ENCODE data around the gene TTC6. TPM values are rescaled to one million over a fixed set of nuclear protein-coding genes. Genes with fewer than 3 reads are reported as not detected.
A peak's percentile ranks its signal among the peaks of the same experiment; 100 is the strongest.

TTC6 gene, protein sequence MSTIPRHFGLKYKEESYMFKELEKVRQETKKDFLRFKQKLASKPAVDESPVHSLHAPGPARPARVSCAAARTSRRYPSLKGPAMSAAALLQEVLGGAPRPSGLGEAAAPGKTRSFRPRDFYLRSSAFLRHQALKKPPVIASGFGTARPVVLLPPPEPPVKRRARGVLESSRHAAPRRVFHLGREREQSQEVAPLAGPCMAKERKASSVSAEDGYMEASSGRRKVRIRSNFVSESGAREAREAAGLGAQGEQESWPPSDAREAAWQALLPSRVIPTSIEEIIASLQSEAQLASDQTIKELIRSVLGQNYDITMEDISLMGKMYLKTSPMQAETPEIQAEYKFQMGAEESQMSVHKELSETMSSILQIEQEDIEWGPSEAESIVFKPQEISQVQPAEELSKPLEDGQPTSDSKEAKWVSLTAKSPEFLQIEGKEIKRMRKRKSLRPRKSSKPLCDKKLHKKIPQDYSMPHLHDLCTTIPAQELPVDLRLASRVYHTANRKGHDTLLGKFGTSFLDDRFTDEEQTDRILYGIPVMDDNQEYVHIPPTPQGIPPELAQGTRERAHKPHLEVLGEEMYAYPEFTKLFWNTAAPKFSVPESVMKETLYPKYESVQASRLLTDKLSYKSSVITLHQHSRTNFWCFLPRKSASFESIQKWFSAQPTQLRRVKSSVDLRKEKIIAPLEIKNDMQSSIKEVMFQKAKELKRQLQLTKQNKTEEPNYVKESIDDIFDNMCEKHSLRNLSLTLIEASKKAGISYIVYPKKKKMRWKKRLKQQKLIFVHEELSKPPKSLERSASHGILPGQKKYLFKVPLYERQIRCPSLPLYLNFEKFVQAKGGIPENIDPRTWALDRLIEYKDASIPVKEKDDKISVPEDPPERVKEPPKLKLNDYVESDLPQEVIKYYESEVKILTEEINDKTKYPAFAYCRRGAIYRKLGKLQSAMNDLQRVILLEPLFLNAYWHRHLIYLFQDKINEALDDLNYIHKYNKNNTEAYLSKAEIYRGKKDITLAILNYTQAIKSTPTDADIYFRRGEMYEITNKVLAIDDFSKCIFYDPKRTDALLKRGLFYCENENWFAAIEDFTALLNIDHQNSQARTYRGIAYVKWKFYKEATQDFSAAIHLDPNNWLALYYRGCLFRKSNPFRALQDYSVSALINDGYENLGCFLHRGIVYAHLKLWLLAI (N-terminal part only)
- 0.11 and 0.35 TPM in 2 replicates for total RNA-seq (2021)
- percentile 22 among the genes with signal in this experiment for Bru-seq, nascent RNA
- percentile 31 among the genes with signal in this experiment for BruChase-seq, experiment 1, labeled RNA remaining after a 2-hour chase
- percentile 19 among the genes with signal in this experiment for BruChase-seq, experiment 2, labeled RNA remaining after a 6-hour chase
- long read RNA-seq, result 0 reads

DNA sequence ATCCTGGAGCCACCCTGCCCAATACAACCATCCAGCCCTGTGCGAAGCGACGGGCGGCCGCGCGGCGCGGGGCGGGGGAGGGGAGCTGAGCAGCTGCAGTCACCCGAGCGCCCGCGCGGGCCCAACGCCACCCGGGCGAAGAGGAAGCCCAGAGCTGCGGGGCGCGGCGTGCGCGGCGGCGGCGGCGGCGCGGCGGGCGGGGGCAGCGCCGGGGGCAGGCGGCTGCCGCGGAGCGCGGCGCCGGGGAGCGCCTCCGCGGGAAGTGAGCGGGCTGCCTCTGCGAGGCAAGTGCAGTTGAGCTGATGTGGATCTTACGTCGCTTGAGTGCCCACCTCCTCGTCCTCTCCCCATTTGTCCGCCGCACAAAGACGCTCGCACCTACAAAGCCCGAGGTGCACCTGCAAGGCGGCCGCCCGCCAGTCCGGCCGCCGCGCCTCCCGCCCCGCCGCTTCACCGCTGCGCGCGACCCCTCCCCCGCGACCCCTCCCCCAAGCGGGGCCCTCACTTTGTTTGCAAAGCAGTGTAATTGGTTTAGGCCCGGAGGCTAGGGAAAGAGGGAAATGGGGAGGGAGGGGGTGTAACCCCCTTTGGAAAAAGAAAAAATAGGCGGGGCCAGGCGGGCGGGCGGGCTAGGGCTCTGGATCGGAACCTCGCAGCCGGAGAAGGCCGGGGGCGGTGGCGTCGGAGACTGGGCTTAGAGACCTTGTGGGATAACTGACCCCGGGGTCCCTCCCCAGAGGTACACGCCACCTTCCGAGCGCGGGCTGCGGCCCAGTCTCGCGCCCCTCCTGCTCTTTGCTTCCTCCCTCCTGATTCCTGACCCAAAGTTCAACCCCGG lies at the start of gene TTC6, which contains the start of gene FOXA1:
TTC6 (plus strand) TSS at position 659 of the 838 bp plus-strand sequence. CDS start 26,436 bp downstream, outside the sequence.
FOXA1 (minus strand) TSS at position 279 of the 838 bp plus-strand sequence; CDS start at position 2, 277 bp downstream.
- H3K36me3 ChIP-seq (ENCODE audit: insufficient read depth, low read length, poor library complexity, severe bottlenecking), result no peaks in the 10 kb centered on the region
- ChIA-PET CTCF (no interaction called here), POLR2A (ENCODE audit: low non-redundant PET) (no interaction called here)
- H3K9me3 ChIP-seq (ENCODE audit: low read depth, low read length, poor library complexity, severe bottlenecking), result no peaks in the 10 kb centered on the region
- intact Hi-C loops (cut with micrococcal nuclease; ENCODE audit: unreplicated experiment), result loop anchor here (1.0 to 5.0 kb wide), 2 partner anchors 277 to 349 kb away; no protein-coding TSS in a partner anchor
- no peak for TF ChIP-seq EZH2 (IDR thresholded peaks at IDR 0.05; ENCODE audit: borderline replicate concordance, low read depth, low read length, poor library complexity, severe bottlenecking)
- TF ChIP-seq, protein P1, sequence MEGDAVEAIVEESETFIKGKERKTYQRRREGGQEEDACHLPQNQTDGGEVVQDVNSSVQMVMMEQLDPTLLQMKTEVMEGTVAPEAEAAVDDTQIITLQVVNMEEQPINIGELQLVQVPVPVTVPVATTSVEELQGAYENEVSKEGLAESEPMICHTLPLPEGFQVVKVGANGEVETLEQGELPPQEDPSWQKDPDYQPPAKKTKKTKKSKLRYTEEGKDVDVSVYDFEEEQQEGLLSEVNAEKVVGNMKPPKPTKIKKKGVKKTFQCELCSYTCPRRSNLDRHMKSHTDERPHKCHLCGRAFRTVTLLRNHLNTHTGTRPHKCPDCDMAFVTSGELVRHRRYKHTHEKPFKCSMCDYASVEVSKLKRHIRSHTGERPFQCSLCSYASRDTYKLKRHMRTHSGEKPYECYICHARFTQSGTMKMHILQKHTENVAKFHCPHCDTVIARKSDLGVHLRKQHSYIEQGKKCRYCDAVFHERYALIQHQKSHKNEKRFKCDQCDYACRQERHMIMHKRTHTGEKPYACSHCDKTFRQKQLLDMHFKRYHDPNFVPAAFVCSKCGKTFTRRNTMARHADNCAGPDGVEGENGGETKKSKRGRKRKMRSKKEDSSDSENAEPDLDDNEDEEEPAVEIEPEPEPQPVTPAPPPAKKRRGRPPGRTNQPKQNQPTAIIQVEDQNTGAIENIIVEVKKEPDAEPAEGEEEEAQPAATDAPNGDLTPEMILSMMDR (conservative IDR thresholded peaks at IDR 0.05; ENCODE audit: low read depth, low read length), result no peak
- no TSS peak for BruUV-seq (replicated peaks)
- peak within 1 kb of the TSS; percentile 68 for H3K4me3 ChIP-seq (ENCODE audit: low read depth, low read length, poor library complexity, severe bottlenecking)
- H3K27ac ChIP-seq (ENCODE audit: low read depth, low read length, poor library complexity, severe bottlenecking), result peak within 1 kb of the TSS; percentile 65
- peaks cover 19% of the 10 kb centered on the region for H3K4me1 ChIP-seq (ENCODE audit: insufficient read depth, low read length, poor library complexity, severe bottlenecking)
- peaks cover 72% of the 10 kb centered on the region for H3K27me3 ChIP-seq (replicated peaks; ENCODE audit: insufficient read depth, low read depth, low read length, poor library complexity)
- peak; percentile 66 for DNase-seq (ENCODE audit: low spot score)

DNA sequence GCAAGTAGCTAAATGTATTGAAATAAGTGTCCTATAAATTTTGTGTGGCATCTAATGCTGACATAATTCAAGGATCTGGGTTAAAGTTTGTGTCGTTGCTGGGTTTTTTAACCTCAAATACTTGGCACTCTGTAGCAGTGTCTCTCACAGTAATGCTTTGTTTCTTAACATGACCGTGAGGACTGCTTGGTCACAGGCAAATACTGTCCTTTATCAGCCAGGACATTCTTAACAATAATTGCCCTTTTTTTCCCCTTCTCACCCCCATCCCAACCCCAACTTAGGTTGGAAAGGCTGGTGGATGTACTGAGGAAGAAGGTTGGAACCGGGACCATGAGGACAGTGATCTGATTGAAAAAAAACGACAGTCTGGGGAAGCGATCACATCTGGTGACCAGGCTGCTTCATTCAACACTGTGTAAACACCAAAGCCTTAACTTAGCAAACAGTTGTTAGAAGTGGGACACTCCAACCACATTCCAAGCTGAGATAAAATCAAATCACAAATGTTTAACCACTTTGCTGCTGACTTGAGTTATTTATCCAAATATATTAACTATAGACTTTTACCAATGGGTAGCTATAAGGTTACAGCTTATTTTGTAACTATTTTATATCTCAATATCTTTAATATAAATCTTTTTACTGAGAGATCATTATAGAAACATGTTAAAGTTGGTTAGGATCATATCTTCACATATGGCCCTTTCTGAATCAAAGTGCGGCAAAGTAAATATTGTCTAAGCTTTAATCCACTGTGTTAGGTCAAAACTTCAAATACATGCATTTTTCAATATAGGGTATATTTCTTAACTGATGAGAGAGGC lies 48.6 kb upstream of the TTC6 start:
- intact Hi-C loops (cut with micrococcal nuclease; ENCODE audit: unreplicated experiment), result no loop called here
- ChIA-PET POLR2A (ENCODE audit: low non-redundant PET) (no interaction called here), CTCF (no interaction called here)
- Histone ChIP-seq H3K36me3 (ENCODE audit: insufficient read depth, low read length, poor library complexity, severe bottlenecking) (no peaks in the 10 kb centered on the region), H3K27ac (ENCODE audit: low read depth, low read length, poor library complexity, severe bottlenecking) (no peak overlapping the region), H3K9me3 (ENCODE audit: low read depth, low read length, poor library complexity, severe bottlenecking) (no peaks in the 10 kb centered on the region), H3K4me3 (ENCODE audit: low read depth, low read length, poor library complexity, severe bottlenecking) (no peak overlapping the region), H3K27me3 (replicated peaks; ENCODE audit: insufficient read depth, low read depth, low read length, poor library complexity) (no peaks in the 10 kb centered on the region), H3K4me1 (ENCODE audit: insufficient read depth, low read length, poor library complexity, severe bottlenecking) (no peaks in the 10 kb centered on the region)
- DNase-seq (ENCODE audit: low spot score), result no peak
- BruUV-seq (replicated peaks), result no TSS peak
- TF ChIP-seq EZH2 (IDR thresholded peaks at IDR 0.05; ENCODE audit: borderline replicate concordance, low read depth, low read length, poor library complexity, severe bottlenecking), result no peak

DNA sequence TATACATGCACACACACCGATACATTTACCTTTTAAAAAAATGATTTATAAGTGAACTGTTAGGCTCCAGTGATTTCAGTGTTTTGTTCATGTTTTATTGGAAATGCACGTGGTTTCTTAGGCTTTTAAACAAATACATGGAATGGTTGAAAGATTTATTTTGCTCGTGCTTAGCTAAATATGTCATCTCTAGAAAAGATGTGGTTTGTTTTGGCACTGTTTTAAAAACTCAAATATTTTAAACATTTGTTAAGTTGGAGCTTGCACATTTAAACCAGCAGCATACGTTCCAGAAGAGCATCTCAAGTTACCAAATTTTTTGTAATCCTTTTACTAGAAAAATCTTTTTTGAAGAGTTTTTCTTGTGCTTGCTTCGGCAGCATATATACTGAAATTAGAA lies 44.9 kb upstream of the TTC6 start:
- Histone ChIP-seq H3K36me3 (ENCODE audit: insufficient read depth, low read length, poor library complexity, severe bottlenecking) (no peaks in the 10 kb centered on the region), H3K27me3 (replicated peaks; ENCODE audit: insufficient read depth, low read depth, low read length, poor library complexity) (no peaks in the 10 kb centered on the region), H3K4me3 (ENCODE audit: low read depth, low read length, poor library complexity, severe bottlenecking) (no peak overlapping the region), H3K4me1 (ENCODE audit: insufficient read depth, low read length, poor library complexity, severe bottlenecking) (no peaks in the 10 kb centered on the region), H3K27ac (ENCODE audit: low read depth, low read length, poor library complexity, severe bottlenecking) (no peak overlapping the region), H3K9me3 (ENCODE audit: low read depth, low read length, poor library complexity, severe bottlenecking) (peaks cover 7% of the 10 kb centered on the region)
- POLR2A ChIA-PET (ENCODE audit: low non-redundant PET), result no interaction called here
- intact Hi-C loops (cut with micrococcal nuclease; ENCODE audit: unreplicated experiment), result no loop called here
- CTCF ChIA-PET, result no interaction called here
- no peak for DNase-seq (ENCODE audit: low spot score)
- TF ChIP-seq, protein P1 (conservative IDR thresholded peaks at IDR 0.05; ENCODE audit: low read depth, low read length), result no peak
- no peak for TF ChIP-seq EZH2 (IDR thresholded peaks at IDR 0.05; ENCODE audit: borderline replicate concordance, low read depth, low read length, poor library complexity, severe bottlenecking)
- no TSS peak for BruUV-seq (replicated peaks)

Measured in A673 (cell line).